B cell (primary cell): ENCODE results near the gene C1QTNF12. TPM values are rescaled to one million over a fixed set of nuclear protein-coding genes. Genes with fewer than 3 reads are reported as not detected.

Experiments
- ATAC-seq: fragments of 200-7000 bp; cut with Tn5 transposase; one replicate; pipeline ENCODE4 v1.10.0; 2021; ENCODE audit warnings: low read depth, mild to moderate bottlenecking, moderate number of reproducible peaks, moderate library complexity
- CTCF ChIA-PET: fragments of 350-600 bp; sonication (Branson Sonifier 250); formaldehyde crosslinking; loops from one replicate; lab custom pipeline; 2021; ENCODE audit warnings: antibody characterized with exemption, inconsistent platforms; lab: Charles Lee
- POLR2A ChIA-PET: fragments of 350-600 bp; sonication (Branson Sonifier 250); formaldehyde crosslinking; loops from one replicate; lab custom pipeline; 2021; ENCODE audit warnings: antibody characterized with exemption; lab: Charles Lee
- DNase-seq: peaks from one replicate; pipeline ENCODE4 v3.0.0; 2013
- H2AFZ ChIP-seq: 2 replicates; pipeline ENCODE4 v1.6.1; 2012; ENCODE audit warnings: mild to moderate bottlenecking, low read depth, low read length; ENCODE audit not compliant: insufficient read depth, poor library complexity, severe bottlenecking
- H3K27ac ChIP-seq, 2 donors: 1 replicate in 1 of 2; 2 replicates in 1 of 2; pipeline ENCODE4 v1.5.1; 2012 to 2013; ENCODE audit warnings: low read length in 2 of 2, mild to moderate bottlenecking in 2 of 2, moderate library complexity in 1 of 2
- H3K27me3 ChIP-seq, 4 experiments: fragments of 200-600 bp in 1 of 4; sonication (generic) in 1 of 4; replicated peaks in 1 of 4; 1 replicate in 2 of 4; 2 replicates in 2 of 4; pipeline versions ENCODE4 v1.6.1 to v1.7.0; 2013 to 2016; ENCODE audit warnings: low read length in 3 of 4, mild to moderate bottlenecking in 2 of 4, mixed read lengths in 1 of 4, moderate library complexity in 1 of 4; ENCODE audit not compliant: insufficient read depth in 4 of 4, control insufficient read depth in 3 of 4; ENCODE audit errors: control extremely low read depth in 1 of 4
- H3K36me3 ChIP-seq, 2 experiments: replicated peaks in 1 of 2; 1 replicate in 1 of 2; 2 replicates in 1 of 2; pipeline versions ENCODE4 v1.6.1 to v1.7.1; 2013; ENCODE audit warnings: low read length in 1 of 2; ENCODE audit not compliant: insufficient read depth in 2 of 2, control insufficient read depth in 1 of 2; ENCODE audit errors: control extremely low read depth in 1 of 2, extremely low read depth in 1 of 2
- H3K4me1 ChIP-seq, 2 donors: fragments of 200-600 bp in 1 of 2; sonication (generic) in 1 of 2; 1 replicate in 1 of 2; 2 replicates in 1 of 2; pipeline versions ENCODE4 v1.5.1 to v1.6.1; 2013 to 2017; ENCODE audit warnings: low read length in 2 of 2; ENCODE audit not compliant: control insufficient read depth in 2 of 2, insufficient read depth in 2 of 2
- H3K4me2 ChIP-seq: replicated peaks from 2 replicates; pipeline ENCODE3; 2012; ENCODE audit warnings: mild to moderate bottlenecking, low read depth, low read length; ENCODE audit not compliant: poor library complexity, severe bottlenecking
- H3K4me3 ChIP-seq, 5 experiments: fragments of 200-600 bp in 1 of 5; sonication (generic) in 1 of 5; 1 replicate in 3 of 5; 2 replicates in 2 of 5; pipeline versions ENCODE4 v1.5.1 to v1.7.0; 2011 to 2016; ENCODE audit warnings: low read length in 4 of 5, mild to moderate bottlenecking in 4 of 5, low read depth in 2 of 5, control low read depth in 1 of 5, moderate library complexity in 1 of 5; ENCODE audit not compliant: insufficient read depth in 1 of 5; ENCODE audit errors: control extremely low read depth in 1 of 5, extremely low read depth in 1 of 5
- H3K79me2 ChIP-seq: fragments of 200-600 bp; sonication (generic); one replicate; pipeline ENCODE4 v1.6.0; 2016; ENCODE audit warnings: low read length; ENCODE audit not compliant: control insufficient read depth, insufficient read depth
- H3K9ac ChIP-seq: fragments of 200-600 bp; sonication (generic); 2 replicates; pipeline ENCODE4 v1.6.1; 2017; ENCODE audit warnings: mild to moderate bottlenecking, low read length, moderate library complexity
- H3K9me3 ChIP-seq, 3 donors: one replicate each; pipeline versions ENCODE4 v1.6.1 to v1.7.1; 2013; ENCODE audit warnings: low read length in 2 of 3; ENCODE audit not compliant: control insufficient read depth in 2 of 3, insufficient read depth in 1 of 3; ENCODE audit errors: control extremely low read depth in 1 of 3
- H4K20me1 ChIP-seq: 2 replicates; pipeline ENCODE4 v1.6.0; 2012; ENCODE audit warnings: mild to moderate bottlenecking, low read length; ENCODE audit not compliant: insufficient read depth, control insufficient read depth, poor library complexity, severe bottlenecking
- H3K27ac Mint-ChIP-seq: one replicate; pipeline ENCODE4 v1.8.0; 2021; ENCODE audit warnings: mixed read lengths
- H3K27me3 Mint-ChIP-seq: one replicate; pipeline ENCODE4 v1.8.0; 2021; ENCODE audit warnings: mixed read lengths
- H3K4me1 Mint-ChIP-seq: one replicate; pipeline ENCODE4 v1.8.0; 2021; ENCODE audit warnings: mixed read lengths
- H3K4me3 Mint-ChIP-seq: one replicate; pipeline ENCODE4 v1.8.0; 2021; ENCODE audit warnings: mixed read lengths
- H3K9me3 Mint-ChIP-seq: one replicate; pipeline ENCODE4 v1.8.0; 2022; ENCODE audit warnings: mixed read lengths; ENCODE audit not compliant: insufficient read depth
- CTCF ChIP-seq: fragments of 200-600 bp; IDR thresholded peaks from one replicate; pipeline ENCODE4 v1.8.0; 2022; ENCODE audit warnings: antibody characterized with exemption, mild to moderate bottlenecking
- EZH2 ChIP-seq: IDR thresholded peaks from 2 replicates; pipeline ENCODE4 v1.6.1; 2012; ENCODE audit warnings: borderline replicate concordance, low read depth, mild to moderate bottlenecking, moderate library complexity, low read length; ENCODE audit not compliant: insufficient read depth, poor library complexity, severe bottlenecking
- WGBS: methylation state at CpG from one replicate; pipeline ENCODE4 v1.1.5; 2013; ENCODE audit warnings: missing lambda C conversion rate; ENCODE audit not compliant: insufficient coverage; 5-methylcytosine and 5-hydroxymethylcytosine counted together
- intact Hi-C: fragments of 100-400 bp; cut with micrococcal nuclease; formaldehyde crosslinking; loops from one replicate; pipeline ENCODE4 v1.10.0; 2022
- polyA plus RNA-seq: library from polyadenylated mRNA; depleted of rRNA; stranded (reverse); fragments of >200 nt; gene quantifications from 2 replicates; pipeline ENCODE4 v1.2.3, GENCODE V29; 2012
- total RNA-seq, 2 donors: library from RNA; stranded (reverse); fragments of 120-200 nt in 1 of 2; gene quantifications; 1 replicate in 1 of 2; 2 replicates in 1 of 2; pipeline versions ENCODE4 v1.2.3 to v1.2.4, GENCODE V29; 2013 to 2022

The C1QTNF12 gene
- total and polyA plus RNA-seq, 2 donors (not counting 1 experiment from before 2014, with no cell fraction given), result 1.2 to 3.2 TPM

- WGBS, result 96% methylated on average over 4 of the region's 8 CpGs
- H3K4me3 ChIP-seq, result no peak overlapping the region
- peak overlapping the region; percentile 19 for H3K4me3 Mint-ChIP-seq
- H4K20me1 ChIP-seq, result no peaks in the 10 kb centered on the region
- H3K9ac ChIP-seq, result no peak overlapping the region
- no peaks in the 10 kb centered on the region for H3K79me2 ChIP-seq
- POLR2A ChIA-PET, result no interaction called here
- DNase-seq (peak; percentile 38), ATAC-seq (no peak)
- no peak overlapping the region for H3K4me2 ChIP-seq
- CTCF ChIA-PET, result interaction anchor here (4.9 kb wide), 1 partner anchor 82 kb away, joined by 39 read pairs; no protein-coding TSS in a partner anchor
- no peak overlapping the region for H3K27ac ChIP-seq
- H3K4me1 Mint-ChIP-seq, result peaks cover 32% of the 10 kb centered on the region
- H3K36me3 ChIP-seq, result no peaks in the 10 kb centered on the region
- H3K9me3 ChIP-seq, result peaks cover 0 to 23% (median 0%) of the 10 kb centered on the region in 3 donors
- no peaks in the 10 kb centered on the region for H3K9me3 Mint-ChIP-seq
- TF ChIP-seq CTCF, result no peak
- no peak for TF ChIP-seq EZH2
- peaks cover 49 to 50% of the 10 kb centered on the region in 2 donors for H3K4me1 ChIP-seq
- no peak overlapping the region for H2AFZ ChIP-seq
- peaks cover 9% of the 10 kb centered on the region for H3K27me3 Mint-ChIP-seq
- no peak overlapping the region for H3K27ac Mint-ChIP-seq
- peaks cover 0 to 48% (median 17%) of the 10 kb centered on the region in 4 experiments for H3K27me3 ChIP-seq
- intact Hi-C loops, result loop anchor here (10.0 kb wide), 1 partner anchor 170 kb away; no protein-coding TSS in a partner anchor
Observed at GRCh38 chr1:1204425-1204920, 42.0 kb downstream of the C1QTNF12 start.
